Erythroblast (primary cell): ENCODE data around the gene LRRC39.

ENCODE experiments used
- GATA1 ChIP-seq: IDR thresholded peaks from 2 replicates; pipeline ENCODE4 v1.6.1; 2011; ENCODE audit warnings: low read depth, mild to moderate bottlenecking, control low read depth, low read length, moderate library complexity
- POLR2A ChIP-seq: IDR thresholded peaks from 2 replicates; pipeline ENCODE4 v1.6.1; 2011; ENCODE audit warnings: mild to moderate bottlenecking, low read length

DNA sequence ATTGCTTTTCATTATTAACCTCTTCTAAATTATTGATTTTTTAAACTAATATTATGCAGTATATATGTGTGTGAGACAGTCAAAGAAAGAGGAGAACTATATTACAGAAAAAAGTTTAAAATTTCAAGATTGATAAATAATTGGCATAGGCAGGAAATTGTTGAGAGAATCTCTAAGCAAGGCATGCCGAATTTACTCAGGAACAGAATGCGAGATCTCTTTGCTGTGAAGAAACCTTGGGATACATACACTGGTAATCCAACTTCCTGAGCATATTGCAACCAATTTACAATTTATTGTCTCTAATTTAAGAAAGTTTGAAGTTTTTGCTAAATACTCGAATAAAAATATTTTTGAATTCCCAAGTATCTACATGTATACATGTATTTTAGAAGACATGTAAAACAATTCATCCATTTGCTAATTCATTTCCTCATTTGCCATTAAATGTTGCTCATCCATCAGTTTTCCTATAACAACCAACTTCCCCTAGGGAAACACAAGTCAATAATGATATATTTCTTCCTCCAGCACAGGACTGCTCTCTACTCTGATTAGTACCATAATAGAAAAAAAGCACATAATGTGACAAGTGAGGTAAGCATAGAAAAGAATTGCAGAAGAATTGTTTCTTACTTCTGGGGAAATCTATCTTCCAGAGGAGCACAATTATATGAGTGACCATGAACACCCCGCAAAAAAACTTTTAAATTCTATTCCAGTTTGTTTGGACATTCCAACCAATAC lies 588 bp downstream of the LRRC39 start:
- TF ChIP-seq POLR2A: no peak
- TF ChIP-seq GATA1: no peak
